ENCODE results near the gene MRPL1.
"Not testable (repeated sequence)": the region's sequence is repeated elsewhere in the genome, so short reads cannot be mapped to it uniquely, and the experiment has no call there.

Gene MRPL1

DNA sequence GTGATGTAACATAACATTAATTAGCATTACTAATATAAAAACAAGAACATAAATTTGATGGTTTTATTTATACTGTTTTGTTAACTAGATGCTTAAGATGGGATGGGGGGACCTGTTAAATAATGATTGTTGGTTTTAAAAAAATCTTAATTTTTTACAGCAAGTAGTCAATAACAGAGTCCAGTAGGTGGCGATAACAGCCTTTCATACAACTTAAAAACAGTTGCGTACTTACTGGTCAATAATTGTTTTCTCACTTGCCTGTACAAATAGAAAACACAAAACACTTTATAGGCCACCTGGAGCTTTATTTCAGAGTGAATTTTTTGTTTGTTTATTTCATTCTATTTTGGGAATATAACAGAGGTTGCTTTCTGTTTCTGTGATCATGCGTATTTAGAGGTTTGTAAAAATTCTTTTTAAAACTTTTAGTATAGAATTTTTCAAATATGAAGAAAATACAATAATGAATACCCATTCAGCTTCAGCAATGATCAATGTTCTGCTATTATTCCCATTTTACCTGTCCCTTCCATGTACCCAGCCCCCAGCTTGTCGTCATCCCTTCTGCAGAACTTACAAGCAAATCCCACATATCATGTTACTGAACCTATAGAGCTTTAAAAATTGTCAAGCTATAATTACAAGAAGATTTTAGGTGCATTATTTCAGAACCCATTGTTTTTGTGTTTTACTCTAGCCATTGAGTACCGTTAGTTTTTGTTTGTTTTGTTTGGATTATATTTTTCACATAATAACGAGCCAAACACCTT lies 97.1 kb downstream of the MRPL1 start:
- FAIRE-seq (peak; percentile 62), DNase-seq (ENCODE audit: extremely low spot score, insufficient read length, low read depth) (peak; percentile 11)

DNA sequence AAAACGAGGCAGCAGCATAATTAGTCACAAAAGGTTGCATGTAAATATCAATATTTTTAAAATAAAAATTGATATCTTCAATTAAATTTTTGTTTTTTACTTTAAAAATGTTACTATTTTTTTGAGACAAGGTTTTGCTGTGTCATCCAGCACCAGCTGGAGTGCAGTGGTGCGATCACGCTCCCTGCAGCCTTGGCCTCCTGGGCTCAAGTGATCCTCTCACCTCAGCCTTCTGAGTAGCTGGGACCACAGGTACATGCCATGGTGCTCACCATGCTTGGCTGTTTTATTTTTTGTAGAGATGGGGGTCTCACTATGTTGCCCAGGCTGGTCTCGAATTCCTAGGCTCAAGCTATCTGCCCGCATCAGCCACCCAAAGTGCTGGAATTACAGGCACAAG lies 97.7 kb downstream of the MRPL1 start:
- FAIRE-seq, result no peak
- DNase-seq (ENCODE audit: extremely low spot score, insufficient read length, low read depth), result no peak

DNA sequence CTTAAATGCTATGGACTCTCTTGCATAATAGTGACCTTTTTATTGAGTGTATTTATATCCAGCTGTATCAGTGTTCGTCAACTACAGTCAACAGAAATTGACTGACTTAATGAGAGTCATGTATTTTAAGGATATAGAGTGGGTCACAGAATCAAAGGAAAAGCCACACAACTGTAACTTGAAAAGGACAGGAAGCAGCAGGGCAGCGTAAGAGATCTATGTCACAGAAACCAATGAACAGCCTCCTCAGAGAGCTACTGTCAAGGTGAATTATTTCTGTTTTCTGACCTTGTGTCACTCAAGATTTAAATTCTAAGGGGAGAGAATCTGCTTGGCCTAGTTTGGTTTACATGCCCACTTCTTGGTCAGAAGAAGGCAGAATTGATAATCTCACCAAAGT lies 100.4 kb downstream of the MRPL1 start:
- DNase-seq (ENCODE audit: extremely low spot score, insufficient read length, low read depth) (no peak), FAIRE-seq (no peak)

DNA sequence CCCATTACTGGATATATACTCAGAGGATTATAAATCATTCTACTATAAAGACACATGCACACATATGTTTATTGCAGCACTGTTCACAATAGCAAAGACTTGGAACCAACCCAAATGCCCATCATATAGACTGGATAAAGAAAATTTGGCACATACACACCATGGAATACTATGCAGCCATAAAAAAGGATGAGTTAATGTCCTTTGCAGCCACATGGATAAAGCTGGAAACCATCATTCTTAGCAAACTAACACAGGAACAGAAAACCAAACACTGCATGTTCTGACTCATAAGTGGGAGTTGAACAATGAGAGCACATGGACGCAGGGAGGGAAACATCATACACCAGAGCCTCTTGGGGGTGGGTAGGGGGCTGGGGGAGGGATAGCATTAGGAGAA lies 111.0 kb downstream of the MRPL1 start:
- not testable (repeated sequence) for FAIRE-seq; DNase-seq (ENCODE audit: extremely low spot score, insufficient read length, low read depth)

DNA sequence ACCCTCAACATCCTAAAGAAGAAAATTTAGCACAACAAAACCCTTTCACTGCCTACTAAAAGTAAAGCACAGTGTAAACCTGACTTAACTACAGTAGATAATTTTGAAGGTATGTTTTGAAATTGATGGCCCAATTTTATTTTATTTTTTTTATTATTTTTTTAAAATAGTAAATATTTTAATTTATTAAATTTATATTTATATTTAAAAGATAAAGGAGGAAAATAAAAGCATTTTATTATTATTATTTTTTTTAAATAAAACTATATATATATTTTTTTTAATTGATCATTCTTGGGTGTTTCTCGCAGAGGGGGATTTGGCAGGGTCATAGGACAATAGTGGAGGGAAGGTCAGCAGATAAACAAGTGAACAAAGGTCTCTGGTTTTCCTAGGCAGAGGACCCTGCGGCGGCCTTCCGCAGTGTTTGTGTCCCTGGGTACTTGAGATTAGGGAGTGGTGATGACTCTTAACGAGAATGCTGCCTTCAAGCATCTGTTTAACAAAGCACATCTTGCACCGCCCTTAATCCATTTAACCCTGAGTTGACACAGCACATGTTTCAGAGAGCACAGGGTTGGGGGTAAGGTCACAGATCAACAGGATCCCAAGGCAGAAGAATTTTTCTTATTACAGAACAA lies 120.4 kb downstream of the MRPL1 start:
- not testable (repeated sequence) for FAIRE-seq; DNase-seq (ENCODE audit: extremely low spot score, insufficient read length, low read depth)

DNA sequence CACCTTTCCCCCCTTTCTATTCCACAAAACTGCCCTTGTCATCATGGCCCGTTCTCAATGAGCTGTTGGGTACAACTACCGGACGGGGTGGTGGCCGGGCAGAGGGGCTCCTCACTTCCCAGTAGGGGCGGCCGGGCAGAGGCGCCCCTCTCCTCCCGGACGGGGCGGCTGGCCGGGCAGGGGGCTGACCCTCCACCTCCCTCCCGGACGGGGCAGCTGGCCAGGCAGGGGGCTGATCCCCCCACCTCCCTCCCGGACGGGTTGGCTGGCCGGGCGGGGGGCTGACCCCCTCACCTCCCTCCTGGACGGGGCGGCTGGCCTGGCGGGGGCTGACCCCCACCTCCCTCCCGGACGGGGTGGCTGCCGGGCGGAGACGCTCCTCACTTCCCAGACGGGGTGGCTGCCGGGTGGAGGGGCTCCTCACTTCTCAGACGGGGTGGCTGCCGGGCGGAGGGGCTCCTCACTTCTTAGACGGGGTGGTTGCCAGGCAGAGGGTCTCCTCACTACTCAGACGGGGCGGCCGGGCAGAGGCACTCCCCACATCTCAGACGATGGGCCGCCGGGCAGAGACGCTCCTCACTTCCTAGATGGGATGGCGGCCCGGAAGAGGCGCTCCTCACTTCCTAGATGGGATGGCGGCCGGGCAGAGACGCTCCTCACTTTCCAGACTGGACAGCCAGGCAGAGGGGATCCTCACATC lies 121.1 kb downstream of the MRPL1 start:
- DNase-seq (ENCODE audit: extremely low spot score, insufficient read length, low read depth); FAIRE-seq: not testable (repeated sequence)

DNA sequence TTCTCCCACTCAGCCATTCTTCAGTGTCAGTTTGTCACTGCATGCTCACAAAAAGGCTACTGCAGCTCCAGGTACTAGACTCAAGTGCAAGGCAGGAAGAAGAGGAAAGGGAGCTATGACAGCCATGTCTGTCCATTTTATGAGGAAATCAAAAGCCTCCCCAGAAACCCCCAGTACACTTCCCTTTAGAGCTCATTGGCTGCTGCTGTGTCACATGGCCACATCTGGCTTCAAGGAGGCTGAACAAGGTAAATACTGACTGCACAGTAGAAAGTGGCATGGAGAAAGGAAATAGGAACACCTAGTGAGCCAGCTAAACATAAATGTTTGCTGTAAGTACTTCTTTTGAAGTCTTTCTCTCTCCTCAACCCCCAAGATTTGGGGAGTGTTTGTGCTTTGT lies 127.3 kb downstream of the MRPL1 start:
- DNase-seq (ENCODE audit: extremely low spot score, insufficient read length, low read depth) (no peak), FAIRE-seq (no peak)

DNA sequence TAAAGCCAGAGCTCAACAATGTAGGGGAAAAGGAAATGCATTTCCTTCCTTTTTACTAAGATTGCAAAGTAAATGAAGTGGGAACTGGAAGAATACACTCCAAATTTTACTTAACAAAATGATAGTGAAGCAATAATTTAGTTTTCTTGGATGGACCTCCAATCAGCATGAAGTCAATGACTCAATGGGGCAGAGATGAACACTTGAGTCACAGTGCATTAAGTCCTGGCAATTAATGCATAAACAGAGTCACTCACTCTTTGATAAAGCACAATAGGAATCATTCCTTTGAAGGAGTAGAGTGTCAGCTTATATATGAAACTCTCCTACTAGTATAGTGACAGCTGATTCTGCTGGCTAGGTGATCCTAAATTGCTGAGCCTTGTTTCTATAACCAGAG lies 127.8 kb downstream of the MRPL1 start:
- DNase-seq (ENCODE audit: extremely low spot score, insufficient read length, low read depth) (no peak), FAIRE-seq (no peak)

DNA sequence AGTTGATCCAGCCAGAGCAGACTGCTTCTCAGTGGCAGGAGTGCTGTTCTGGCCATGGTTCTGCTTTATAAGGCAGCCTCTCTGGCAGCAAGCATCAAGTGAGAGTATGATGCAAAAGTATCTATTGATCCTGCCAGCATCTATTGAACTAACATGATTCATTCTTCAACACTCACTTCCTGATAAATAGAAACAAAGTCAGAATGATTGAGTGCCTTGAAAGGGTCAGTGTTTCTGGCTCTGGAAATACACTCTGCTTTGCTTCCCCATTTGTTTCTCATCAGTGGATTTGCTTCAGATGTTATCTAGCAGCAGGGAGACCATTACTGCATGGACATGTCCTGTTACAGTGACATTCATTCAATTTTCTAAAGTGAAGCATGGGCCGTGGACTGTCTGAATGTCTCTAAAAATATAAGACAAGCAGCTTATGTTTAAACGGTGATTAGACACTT lies 128.3 kb downstream of the MRPL1 start:
- FAIRE-seq, result no peak

DNA sequence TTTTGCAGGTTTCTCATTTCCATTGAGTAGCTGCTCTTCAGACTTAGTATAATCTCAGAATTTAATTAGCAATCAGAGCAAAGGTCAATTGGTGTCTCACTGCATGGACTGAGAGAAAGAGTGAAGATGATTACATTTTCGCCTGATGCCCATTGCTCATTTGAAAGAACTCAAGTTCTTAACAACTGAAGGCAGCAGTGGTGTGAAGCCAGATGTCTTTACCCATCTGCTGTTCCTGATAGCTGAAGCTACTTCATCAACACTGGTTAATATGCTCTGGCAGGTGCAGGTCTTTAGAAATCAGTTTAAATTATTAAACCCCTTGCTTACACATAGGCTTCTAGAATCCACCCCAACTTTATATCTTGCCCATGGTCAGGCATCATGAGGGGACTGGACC lies 130.0 kb downstream of the MRPL1 start:
- FAIRE-seq (no peak), DNase-seq (ENCODE audit: extremely low spot score, insufficient read length, low read depth) (no peak)

More for the DNA sequence above, 128.3 kb downstream of the MRPL1 start:
- no peak for DNase-seq (ENCODE audit: extremely low spot score, insufficient read length, low read depth)

DNA sequence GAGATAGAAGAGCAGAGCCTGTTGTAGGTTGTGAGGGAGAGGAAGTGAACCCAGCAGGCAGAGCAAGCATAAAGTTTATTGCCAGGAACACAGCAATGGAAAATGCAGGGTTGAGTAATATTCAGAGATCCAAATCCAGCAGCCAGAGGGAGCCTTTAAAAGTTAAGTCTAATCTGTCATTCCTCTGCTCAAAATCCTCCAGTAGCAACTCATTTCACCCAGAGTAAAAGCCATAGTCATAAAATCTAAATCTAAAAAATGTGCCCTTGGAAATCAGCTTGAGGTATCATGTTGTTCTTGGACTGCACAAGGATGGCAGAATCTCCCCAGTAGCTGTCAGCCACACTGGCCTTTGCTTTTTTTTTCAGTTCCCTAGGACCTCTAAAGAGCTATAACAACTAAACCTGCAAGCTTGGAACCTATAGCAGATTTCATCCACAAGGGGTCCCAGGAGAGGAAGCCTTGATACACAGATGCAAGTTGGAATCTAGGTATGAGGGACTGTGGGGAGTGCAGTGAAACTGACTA lies 131.6 kb downstream of the MRPL1 start:
- DNase-seq (ENCODE audit: extremely low spot score, insufficient read length, low read depth) (no peak), FAIRE-seq (no peak)

DNA sequence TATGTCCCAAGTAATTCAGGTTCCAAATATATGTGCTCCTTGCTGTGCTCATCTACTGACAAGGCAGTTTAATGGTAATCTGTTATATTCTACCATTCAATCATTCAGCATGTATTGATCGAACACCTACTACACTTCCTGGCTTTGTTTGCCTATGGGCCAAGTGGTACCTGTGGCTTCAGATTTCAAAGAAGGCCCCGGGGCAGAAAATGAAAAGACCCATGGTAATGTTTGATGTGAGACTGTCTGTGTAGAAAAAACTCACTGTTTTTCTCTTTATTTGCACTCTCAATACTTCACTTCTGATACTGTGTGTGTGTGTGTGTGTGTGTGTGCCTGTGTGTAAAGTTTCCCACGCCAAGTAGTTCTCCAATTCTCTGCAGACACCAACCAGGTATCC lies 133.4 kb downstream of the MRPL1 start:
- no peak for FAIRE-seq
- no peak for DNase-seq (ENCODE audit: extremely low spot score, insufficient read length, low read depth)

DNA sequence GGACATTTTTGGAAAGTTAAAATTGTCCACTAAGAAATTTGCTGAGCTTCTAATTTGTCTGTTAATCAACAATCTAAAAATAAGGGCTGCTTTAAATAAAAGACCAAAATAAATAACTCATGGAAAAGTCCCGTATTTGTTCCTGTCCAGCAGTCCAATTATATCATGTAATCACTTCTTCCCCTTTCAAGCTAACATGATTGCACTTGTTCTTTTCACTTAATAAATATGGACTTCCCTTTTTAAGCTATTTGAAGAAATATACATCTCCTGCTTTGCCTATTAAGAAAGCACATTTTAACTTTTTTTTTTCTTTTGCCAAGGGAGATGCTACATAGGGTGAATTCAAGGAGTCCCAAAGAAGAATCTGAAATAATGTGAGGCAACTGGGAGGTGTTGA lies 138.9 kb downstream of the MRPL1 start:
- FAIRE-seq (no peak), DNase-seq (ENCODE audit: extremely low spot score, insufficient read length, low read depth) (no peak)

DNA sequence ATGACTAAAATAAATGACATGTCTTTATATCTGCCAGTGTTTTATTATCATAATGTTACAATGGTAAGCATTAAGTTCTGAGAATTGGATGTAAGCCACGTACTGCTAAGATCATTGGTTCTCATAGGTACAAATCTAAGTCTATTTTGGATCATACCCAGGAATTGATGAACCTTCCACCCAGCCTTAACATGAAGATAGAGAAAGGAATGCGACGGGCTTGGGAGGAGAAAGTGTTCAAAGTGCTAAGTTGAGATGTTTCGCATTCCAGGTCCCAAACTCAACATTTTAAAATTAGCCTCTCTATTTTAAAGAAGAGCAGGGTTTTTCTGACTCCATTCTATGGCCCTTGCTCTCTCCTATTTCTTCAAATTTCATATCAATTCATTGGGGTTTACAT lies 139.6 kb downstream of the MRPL1 start:
- FAIRE-seq (no peak), DNase-seq (ENCODE audit: extremely low spot score, insufficient read length, low read depth) (no peak)

Data from GM18507 (cell line).